Fibroblast of skin of right quadriceps (primary cell): ENCODE results near the gene TM4SF18.
"Not testable (repeated sequence)": the region's sequence is repeated elsewhere in the genome, so short reads cannot be mapped to it uniquely, and the experiment has no call there.

Experiments
- DNase-seq: peaks from one replicate; pipeline ENCODE4 v3.0.0-alpha.2; 2013

The TM4SF18 gene

GRCh38 chr3:149333176-149333859 is at the start of gene TM4SF18:
Gene TM4SF18, minus strand, starts transcription at chr3:149333636. Its CDS starts 254 bp downstream, at chr3:149333382.
- DNase-seq, result peak; percentile 24

DNA sequence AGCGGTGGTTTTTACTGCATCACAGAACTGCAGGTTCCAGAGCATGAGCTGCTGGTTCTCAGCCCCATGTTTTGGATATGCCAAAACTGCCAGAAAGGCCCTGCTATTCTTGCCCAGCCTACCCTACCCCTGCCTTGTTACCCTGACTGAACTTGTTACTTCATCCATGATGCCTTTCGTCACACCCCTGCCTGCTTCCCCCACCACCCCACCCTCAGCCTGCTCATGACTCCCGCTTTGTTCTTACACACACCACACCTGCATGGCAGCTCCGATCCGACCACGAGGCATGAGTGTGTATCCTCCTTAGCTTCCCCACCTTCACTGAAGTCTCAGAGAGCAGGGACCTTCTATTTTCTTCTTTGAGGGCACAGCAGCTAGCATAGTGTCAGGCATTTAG is 49.1 kb upstream of the TM4SF18 start:
- DNase-seq, result no peak

- DNase-seq, result peak; percentile 87
Observed at GRCh38 chr3:149382101-149382467, 48.6 kb upstream of the TM4SF18 start.

- no peak for DNase-seq
Observed at GRCh38 chr3:149381173-149382100, 48.0 kb upstream of the TM4SF18 start.

DNA sequence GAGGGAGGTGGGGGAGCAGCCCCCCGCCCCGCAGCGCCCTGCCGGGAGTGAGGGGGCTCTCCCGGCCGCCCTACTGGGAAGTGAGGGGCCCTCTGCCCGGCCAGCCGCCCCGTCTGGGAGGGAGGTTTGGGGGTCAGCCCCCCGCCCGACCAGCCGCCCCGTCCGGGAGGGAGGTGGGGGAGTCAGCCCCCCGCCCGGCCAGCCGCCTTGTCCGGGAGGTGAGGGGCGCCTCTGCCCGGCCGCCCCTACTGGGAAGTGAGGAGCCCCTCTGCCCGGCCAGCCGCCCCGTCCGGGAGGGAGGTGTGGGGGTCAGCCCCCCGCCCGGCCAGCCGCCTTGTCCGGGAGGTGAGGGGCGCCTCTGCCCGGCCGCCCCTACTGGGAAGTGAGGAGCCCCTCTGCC is 46.8 kb upstream of the TM4SF18 start:
- DNase-seq, result not testable (repeated sequence)

DNA sequence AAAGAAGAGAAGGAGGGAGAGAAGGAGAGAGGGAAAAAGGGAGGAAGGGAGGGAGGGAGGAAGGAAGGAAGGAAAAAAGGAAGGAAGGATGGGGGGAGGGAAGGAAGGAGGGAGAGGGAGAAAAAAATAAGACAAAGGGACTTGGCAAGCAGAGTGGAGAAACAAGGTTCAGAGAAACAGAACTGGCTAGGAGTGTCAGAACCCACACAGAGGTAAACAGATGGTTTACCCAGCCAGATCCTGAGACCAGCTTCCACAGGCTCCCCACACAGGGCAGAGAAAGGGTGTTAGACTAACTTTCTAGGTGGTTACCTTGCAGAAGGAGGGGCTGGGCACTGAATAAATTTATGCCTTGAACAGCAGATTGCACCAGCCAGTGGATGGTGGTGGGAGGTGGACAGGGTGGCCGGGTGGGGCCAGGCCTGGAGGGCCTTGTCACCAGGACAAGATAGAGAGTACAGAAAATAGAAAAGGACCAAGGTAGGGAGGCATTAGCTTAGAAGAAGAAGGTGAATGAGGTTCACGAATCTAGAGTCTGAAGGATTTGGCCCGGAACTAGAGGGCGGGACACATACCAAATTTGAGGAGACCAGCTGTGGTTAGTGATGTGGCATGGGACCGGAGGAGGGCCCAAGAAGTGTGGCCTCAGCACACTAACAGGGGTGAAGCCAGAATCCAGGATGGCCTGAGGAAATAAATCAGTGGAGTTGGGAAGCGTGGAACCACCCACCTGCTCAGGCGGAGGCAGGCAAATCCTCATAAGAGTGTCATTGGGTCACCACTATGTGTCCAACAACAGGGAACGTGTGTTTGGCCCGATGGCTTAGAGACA is 45.3 kb upstream of the TM4SF18 start:
- no peak for DNase-seq

DNA sequence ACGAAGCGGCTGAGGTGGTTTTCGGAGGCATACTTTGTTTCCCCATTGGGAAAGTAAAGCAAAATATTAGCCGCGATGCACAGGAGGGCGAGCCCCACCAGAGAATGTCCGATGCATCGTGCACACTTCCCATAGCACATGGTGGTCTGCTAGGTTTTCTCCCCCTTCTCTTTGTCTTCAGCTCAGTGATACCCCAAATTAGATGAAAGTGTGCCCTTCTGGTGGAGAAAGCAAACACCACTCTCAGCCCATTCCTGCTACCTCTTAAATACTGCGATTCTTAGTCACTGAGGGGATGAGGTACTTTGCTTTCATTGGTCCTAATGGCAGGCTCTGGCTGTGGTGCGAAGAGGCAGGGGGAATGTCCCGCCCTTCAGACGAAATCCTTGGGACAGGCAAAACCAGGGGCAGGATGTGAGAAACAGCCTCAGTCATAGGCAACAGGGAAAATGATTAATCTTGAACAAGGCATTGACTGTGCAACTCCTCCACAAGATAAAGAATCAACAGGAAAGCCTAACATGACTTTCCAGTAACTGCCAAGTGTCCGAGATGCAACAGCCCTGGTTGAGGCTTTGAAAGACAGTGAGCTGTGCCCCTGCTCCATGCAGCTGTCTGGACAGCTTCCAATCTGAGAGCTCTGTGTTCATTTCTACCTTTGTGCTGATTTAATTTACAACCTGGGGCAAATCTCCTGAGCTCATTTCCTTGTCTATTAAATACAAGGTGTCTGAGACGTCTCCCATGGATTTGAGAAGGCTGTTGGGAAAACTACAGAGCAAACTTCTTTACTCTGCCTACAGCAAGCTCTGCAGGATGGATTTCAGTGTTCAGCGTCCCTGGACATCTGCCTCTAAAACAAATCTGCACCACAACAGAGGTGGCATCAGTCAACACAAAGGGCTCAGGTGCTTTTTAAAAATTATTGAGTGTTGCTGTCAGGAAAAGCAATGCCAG is 44.2 kb upstream of the TM4SF18 start, which contains the start of gene TM4SF1:
TSS of gene TM4SF1 (minus strand) at position 242 of the 957 bp plus-strand sequence. CDS start at position 140, 102 bp downstream.
- peak; percentile 91 for DNase-seq

- DNase-seq, result peak; percentile 35
Observed at GRCh38 chr3:149376718-149377407, 43.4 kb upstream of the TM4SF18 start.

DNA sequence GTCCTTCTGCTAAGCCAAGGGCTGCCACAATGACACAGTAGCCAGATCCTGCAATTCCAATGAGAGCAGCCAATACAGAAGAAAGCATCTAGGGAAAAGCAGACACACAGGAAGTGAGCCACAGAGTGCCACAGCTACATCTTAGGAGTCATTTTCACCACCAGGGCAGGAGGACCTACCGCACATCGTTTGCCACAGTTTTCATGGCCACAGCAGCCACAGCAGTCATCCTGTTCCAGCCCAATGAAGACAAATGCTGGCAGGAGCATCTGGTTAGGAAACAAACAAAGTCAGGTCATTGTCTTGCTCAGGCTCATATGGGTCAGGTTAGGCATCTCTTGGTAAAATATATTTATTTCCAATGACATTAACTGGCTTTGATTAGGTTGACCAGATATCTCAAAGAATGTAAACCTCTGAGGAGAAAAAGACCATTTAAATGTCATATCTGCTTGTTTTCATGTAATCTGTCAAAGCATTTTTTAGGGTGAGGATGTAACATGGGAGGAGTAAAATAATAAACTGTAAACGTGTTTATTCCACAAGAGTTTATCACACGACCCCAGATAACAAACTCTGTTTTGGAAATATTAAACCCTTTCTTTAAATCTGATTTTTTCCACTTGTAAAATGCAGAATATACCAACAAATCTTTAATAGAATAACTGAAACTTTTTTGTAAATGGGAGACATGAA is 42.2 kb upstream of the TM4SF18 start:
- DNase-seq, result no peak

- no peak for DNase-seq
Observed at GRCh38 chr3:149374793-149375500, 41.5 kb upstream of the TM4SF18 start.

GRCh38 chr3:149374391-149374790 is 41.0 kb upstream of the TM4SF18 start:
- no peak for DNase-seq

DNA sequence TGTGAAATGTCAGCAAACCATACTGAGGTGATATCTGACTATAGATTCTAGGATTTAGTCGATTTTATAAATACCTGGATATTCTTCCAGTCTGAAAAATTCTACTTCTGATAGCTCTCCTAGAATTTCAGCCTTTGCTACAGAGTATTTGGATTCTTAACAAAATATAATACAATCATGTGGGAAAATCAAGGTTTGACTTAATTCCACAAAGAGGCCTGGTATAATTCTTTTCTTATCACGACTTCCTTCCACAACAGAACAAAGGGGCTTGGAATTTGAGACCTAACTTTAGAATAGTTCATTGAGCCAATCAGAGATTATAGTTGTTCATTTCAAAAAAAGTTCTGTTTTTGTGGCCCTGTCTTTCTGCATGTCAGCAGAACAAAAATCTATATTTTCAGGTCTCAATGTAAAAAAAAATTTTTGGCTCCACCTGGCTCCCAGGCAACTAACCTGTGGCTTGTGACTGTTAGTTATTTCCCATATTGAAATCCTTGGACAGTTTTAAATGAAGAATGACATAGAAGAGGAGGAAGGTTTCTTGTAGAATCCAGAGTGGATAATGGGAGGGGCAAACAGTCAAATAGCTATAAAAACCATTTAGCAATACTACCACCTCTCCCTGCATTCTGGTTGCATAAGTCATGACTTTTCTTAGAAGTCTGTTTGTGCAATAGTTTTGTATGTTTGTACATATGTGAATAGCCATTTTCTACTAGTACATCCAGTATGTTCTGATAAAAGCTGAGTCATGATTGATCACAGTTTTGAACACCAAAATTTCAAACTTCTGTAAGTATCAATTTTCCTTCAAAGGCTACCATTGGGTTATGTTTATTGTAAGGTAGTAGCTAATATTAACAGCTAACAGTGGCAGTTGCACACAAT is 40.0 kb upstream of the TM4SF18 start:
- peak; percentile 84 for DNase-seq

- DNase-seq, result no peak
Observed at GRCh38 chr3:149371723-149372114, 38.3 kb upstream of the TM4SF18 start.

GRCh38 chr3:149371001-149371722 is 37.7 kb upstream of the TM4SF18 start:
- peak; percentile 77 for DNase-seq

- DNase-seq, result no peak
Observed at GRCh38 chr3:149369991-149370866, 36.8 kb upstream of the TM4SF18 start.

- DNase-seq, result no peak
Observed at GRCh38 chr3:149368674-149369497, 35.5 kb upstream of the TM4SF18 start.
